Measurements from ENCODE around the gene THAP5.
"Not testable (repeated sequence)": the region's sequence is repeated elsewhere in the genome, so short reads cannot be mapped to it uniquely, and the experiment has no call there.

The THAP5 gene

GRCh38 chr7:108581655-108582491, 12.4 kb upstream of the THAP5 start:
- no peak for DNase-seq

GRCh38 chr7:108580298-108580697, 10.8 kb upstream of the THAP5 start:
- no peak for DNase-seq

- no peak for DNase-seq
These were observed 9.4 kb upstream of the THAP5 start for GRCh38 chr7:108578937-108579336.

GRCh38 chr7:108576116-108576515, 6.6 kb upstream of the THAP5 start:
- DNase-seq = no peak

- no peak for DNase-seq
These were observed 5.7 kb upstream of the THAP5 start for GRCh38 chr7:108575156-108575555.

GRCh38 chr7:108572480-108572879, 3.0 kb upstream of the THAP5 start:
- no peak for DNase-seq

- DNase-seq = peak; percentile 59
These were observed 745 bp upstream of the THAP5 start for GRCh38 chr7:108570146-108570755.

GRCh38 chr7:108568801-108569380, 615 bp downstream of the THAP5 start:
- DNase-seq = no peak

GRCh38 chr7:108565987-108566386, 3.5 kb downstream of the THAP5 start:
- no peak for DNase-seq

GRCh38 chr7:108561047-108561619, 8.4 kb downstream of the THAP5 start:
- no peak for DNase-seq

GRCh38 chr7:108559253-108559652, 10.3 kb downstream of the THAP5 start:
- DNase-seq = no peak

- DNase-seq = no peak
These were observed 11.9 kb downstream of the THAP5 start for GRCh38 chr7:108557617-108558016.

- no peak for DNase-seq
These were observed 12.3 kb downstream of the THAP5 start for GRCh38 chr7:108557191-108557590.

GRCh38 chr7:108556665-108557064, 12.8 kb downstream of the THAP5 start:
- not testable (repeated sequence) for DNase-seq

- not testable (repeated sequence) for DNase-seq
These were observed 21.2 kb downstream of the THAP5 start for GRCh38 chr7:108548141-108548896.

- no peak for DNase-seq
These were observed 28.0 kb downstream of the THAP5 start for GRCh38 chr7:108541478-108541877.

- DNase-seq = not testable (repeated sequence)
These were observed 30.8 kb downstream of the THAP5 start for GRCh38 chr7:108538685-108539084.

- not testable (repeated sequence) for DNase-seq
These were observed 31.3 kb downstream of the THAP5 start for GRCh38 chr7:108538236-108538635.

GRCh38 chr7:108537229-108537628, 32.3 kb downstream of the THAP5 start:
- no peak for DNase-seq

GRCh38 chr7:108535744-108536143, 33.8 kb downstream of the THAP5 start:
- DNase-seq = no peak

GRCh38 chr7:108535257-108535656, 34.2 kb downstream of the THAP5 start:
- DNase-seq = no peak

- no peak for DNase-seq
These were observed 35.8 kb downstream of the THAP5 start for GRCh38 chr7:108533712-108534111.

- no peak for DNase-seq
These were observed 40.2 kb downstream of the THAP5 start for GRCh38 chr7:108529341-108529740.
